Pancreas (tissue), 10 donors: ENCODE results near the gene GUCA2B. TPM values are rescaled to one million over a fixed set of nuclear protein-coding genes. Genes with fewer than 3 reads are reported as not detected.

Source experiments
- ATAC-seq, 4 donors: fragments of 200-7000 bp; cut with Tn5 transposase; one replicate each; pipeline versions ENCODE4 v1.8.0 to v1.9.1; 2020; ENCODE audit warnings: mild to moderate bottlenecking in 4 of 4, moderate library complexity in 4 of 4
- DNase-seq, 6 donors: peaks; one replicate each; pipeline ENCODE4 v3.0.0-alpha.2; 2020
- FAIRE-seq: peaks from 2 replicates; lab custom pipeline; 2012; peaks lifted over from hg19 to GRCh38; lab: Jason Lieb, UNC
- H3K27ac ChIP-seq, 4 donors: fragments of 200-600 bp; sonication (generic); 1 replicate in 3 of 4; 2 replicates in 1 of 4; pipeline versions ENCODE4 v1.5.0 to v1.8.0; 2020
- H3K27me3 ChIP-seq, 4 donors: fragments of 200-600 bp; one replicate each; pipeline ENCODE4 v1.8.0; 2021
- H3K36me3 ChIP-seq, 3 donors: fragments of 200-600 bp; sonication (generic) in 1 of 3; one replicate each; pipeline versions ENCODE4 v1.5.0 to v1.8.0; 2020 to 2021
- H3K4me1 ChIP-seq, 3 donors: fragments of 200-600 bp; one replicate each; pipeline ENCODE4 v1.8.0; 2021
- H3K4me3 ChIP-seq, 4 donors: fragments of 200-600 bp; sonication (generic) in 2 of 4; one replicate each; pipeline versions ENCODE4 v1.5.0 to v1.8.0; 2020 to 2021
- H3K9me3 ChIP-seq, 4 donors: fragments of 200-600 bp; one replicate each; pipeline ENCODE4 v1.8.0; 2021
- whole genome bisulfite sequencing, 2 donors: extraction: QIAGEN DNeasy Blood & Tissue Kit; methylation state at CpG; one replicate each; pipeline ENCODE4 v1.1.7; 2013; 5-methylcytosine and 5-hydroxymethylcytosine counted together
- intact Hi-C, 3 donors: fragments of 100-400 bp; cut with DNase I; formaldehyde crosslinking; loops; one replicate each; pipeline versions ENCODE4 v1.11.1 to v1.14.2; 2022
- polyA plus RNA-seq, 2 donors: library from polyadenylated mRNA; stranded (reverse); fragments of 200-250 nt; gene quantifications; one replicate each; pipeline ENCODE4 v1.2.3, GENCODE V29; 2013
- total RNA-seq, 6 donors: library from RNA; stranded (reverse); fragmentation: NEBNext Ultra II Directional in 4 of 6; extraction: Animal tissue kit (Norgen Biotek cat#: 25700) in 4 of 6; gene quantifications; one replicate each; pipeline versions ENCODE4 v1.2.1 to v1.2.4, GENCODE V29; 2021 to 2023
- TF ChIP-seq, protein P1 (sequence below), 4 donors: fragments of 200-600 bp; sonication (generic) in 3 of 4; IDR thresholded peaks; one replicate each; pipeline versions ENCODE4 v1.5.0 to v1.8.0; 2021; ENCODE audit warnings: antibody characterized with exemption in 4 of 4
- donor health status: healthy with polysubstance abuse.
- donor health status: DM: no; HTN: no; CAD: no; lungs with moderate emphysema.
- donor health status: DM: no; HTN: no; CAD: no.
- donor health status: control.
- donor health status: control.
- donor health status: Bipolar disorder and iron deficiency.
- donor health status: DM: yes; HTN: yes; CAD: no.
- donor health status: DM: no; HTN: no; CAD: no.
- donor health status: DM: no; HTN: no; CAD: no.
- donor health status: DM: yes; HTN: yes; CAD: no.

The GUCA2B gene
- total and polyA plus RNA-seq, 8 donors, result 0.37 to 1.4 (median 0.68) TPM; not detected in 3

DNA sequence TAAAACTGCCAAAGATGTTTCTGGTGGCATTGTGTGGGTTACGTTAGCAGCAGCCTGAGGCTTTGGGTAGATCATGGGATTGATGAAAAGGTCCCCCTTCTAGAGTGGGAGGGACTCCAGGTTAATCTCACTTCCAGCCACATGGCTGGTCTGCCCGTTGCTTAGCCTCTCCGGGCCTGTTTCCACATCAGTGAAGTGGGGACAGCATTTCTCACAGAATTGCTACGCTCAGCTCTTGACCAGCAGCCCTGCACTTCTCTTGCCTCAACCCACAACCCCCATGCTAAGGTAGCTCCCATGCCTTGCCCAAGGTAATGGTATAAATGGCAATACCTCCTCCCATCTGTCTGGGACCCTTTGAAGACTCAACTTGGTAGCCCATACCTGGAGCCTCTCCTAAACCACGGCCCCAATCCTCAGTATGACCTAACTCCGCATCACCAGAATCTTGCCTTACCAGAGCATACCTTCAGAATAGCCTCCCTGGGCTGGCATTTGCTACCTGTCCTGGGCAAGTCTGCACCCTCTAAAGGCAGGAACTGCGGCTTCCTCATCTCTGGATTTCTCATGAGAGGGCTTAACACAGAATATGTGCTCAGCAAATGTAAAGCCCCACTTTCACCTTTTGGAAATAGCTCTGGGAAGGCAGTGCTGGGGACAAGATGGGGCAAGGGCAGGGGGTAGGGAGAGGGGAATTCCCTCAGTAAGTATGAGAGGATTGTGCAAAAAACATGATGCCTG lies 22.3 kb downstream of the GUCA2B start:
- Histone ChIP-seq H3K27me3 (no peaks in the 10 kb centered on the region), H3K27ac (no peak overlapping the region), H3K4me3 (no peak overlapping the region), H3K36me3 (peaks cover 0 to 9% (median 0%) of the 10 kb centered on the region in 3 donors), H3K4me1 (peaks cover 15 to 27% (median 21%) of the 10 kb centered on the region in 3 donors), H3K9me3 (no peaks in the 10 kb centered on the region)
- ATAC-seq, result no peak
- FAIRE-seq, result no peak
- TF ChIP-seq, protein P1, sequence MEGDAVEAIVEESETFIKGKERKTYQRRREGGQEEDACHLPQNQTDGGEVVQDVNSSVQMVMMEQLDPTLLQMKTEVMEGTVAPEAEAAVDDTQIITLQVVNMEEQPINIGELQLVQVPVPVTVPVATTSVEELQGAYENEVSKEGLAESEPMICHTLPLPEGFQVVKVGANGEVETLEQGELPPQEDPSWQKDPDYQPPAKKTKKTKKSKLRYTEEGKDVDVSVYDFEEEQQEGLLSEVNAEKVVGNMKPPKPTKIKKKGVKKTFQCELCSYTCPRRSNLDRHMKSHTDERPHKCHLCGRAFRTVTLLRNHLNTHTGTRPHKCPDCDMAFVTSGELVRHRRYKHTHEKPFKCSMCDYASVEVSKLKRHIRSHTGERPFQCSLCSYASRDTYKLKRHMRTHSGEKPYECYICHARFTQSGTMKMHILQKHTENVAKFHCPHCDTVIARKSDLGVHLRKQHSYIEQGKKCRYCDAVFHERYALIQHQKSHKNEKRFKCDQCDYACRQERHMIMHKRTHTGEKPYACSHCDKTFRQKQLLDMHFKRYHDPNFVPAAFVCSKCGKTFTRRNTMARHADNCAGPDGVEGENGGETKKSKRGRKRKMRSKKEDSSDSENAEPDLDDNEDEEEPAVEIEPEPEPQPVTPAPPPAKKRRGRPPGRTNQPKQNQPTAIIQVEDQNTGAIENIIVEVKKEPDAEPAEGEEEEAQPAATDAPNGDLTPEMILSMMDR (IDR thresholded peaks at IDR 0.05), result no peak
- intact Hi-C loops, result loop anchor here in 1 of 3 donors (10.0 kb wide), 1 partner anchor 159 kb away; the partner anchor contains the start of gene FOXJ3
- no peak for DNase-seq
- WGBS, 2 donors, result 91 to 93% methylated on average over 7 of the region's 7 CpGs

DNA sequence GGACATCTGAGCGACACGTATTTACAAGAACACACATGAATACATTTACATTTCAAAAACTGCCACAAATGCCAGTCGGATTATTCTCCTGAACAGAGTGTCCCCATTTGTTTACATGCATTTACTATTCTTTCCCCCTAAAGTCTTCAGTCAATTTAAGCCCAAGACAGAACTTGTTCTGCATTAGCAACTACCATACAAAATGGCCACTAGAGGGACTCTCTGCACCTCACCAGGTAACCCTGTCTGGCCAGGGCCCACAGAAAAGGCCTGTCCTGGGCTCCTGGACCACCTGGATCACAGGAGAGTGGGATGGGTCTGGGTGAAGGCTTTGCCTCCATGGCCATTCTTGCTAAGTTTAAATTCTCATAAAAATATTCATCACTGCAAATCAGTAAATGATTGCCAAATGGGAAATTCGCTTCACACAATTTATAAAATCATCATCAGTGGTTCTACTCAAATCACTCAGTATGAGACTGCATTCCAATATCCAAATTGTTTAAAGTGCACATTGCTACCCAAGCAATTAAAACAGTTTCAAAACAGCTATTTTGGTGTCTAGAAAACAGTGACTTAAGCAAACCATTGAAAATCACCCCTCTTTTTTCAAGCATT lies 23.8 kb downstream of the GUCA2B start:
- H3K4me3 ChIP-seq, result no peak overlapping the region
- FAIRE-seq, result no peak
- H3K4me1 ChIP-seq, result peaks cover 15 to 24% (median 16%) of the 10 kb centered on the region in 3 donors
- H3K9me3 ChIP-seq, result no peaks in the 10 kb centered on the region
- H3K27me3 ChIP-seq, result no peaks in the 10 kb centered on the region
- no peak for DNase-seq
- intact Hi-C loops, result loop anchor here in 1 of 3 donors (10.0 kb wide), 1 partner anchor 158 kb away; the partner anchor contains the start of gene FOXJ3
- H3K27ac ChIP-seq, result no peak overlapping the region
- 71 to 76% methylated on average over 4 of the region's 4 CpGs for WGBS, 2 donors
- ATAC-seq, result peak in 3 of 4 donors; percentile 32 to 52 (median 45)
- peaks cover 0 to 9% (median 0%) of the 10 kb centered on the region in 3 donors for H3K36me3 ChIP-seq
- TF ChIP-seq, protein P1 (IDR thresholded peaks at IDR 0.05), result peak; percentile 26 to 70 (median 59)

DNA sequence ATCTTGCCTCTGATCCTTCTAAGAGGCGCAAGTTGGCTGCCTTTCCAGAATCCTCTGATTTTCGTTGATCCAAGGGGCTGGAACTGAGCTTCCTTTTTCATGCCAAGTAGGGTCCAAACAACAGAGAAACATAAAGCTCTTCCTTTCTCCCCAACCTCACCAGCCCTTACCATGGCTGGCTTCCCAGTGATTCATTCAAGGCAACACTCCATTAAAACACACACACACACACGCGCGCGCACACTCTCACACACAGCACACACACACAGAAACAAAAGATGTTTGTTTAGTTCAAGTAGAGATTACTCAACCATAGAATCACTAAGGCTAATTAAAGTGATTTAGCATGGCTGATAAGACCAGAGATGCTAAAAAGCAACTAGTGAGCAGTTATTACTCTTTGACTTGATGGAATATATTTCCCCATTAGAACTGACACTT lies 24.4 kb downstream of the GUCA2B start:
- no peaks in the 10 kb centered on the region for H3K27me3 ChIP-seq
- H3K9me3 ChIP-seq, result no peaks in the 10 kb centered on the region
- H3K36me3 ChIP-seq, result peaks cover 0 to 9% (median 0%) of the 10 kb centered on the region in 3 donors
- peaks cover 13 to 20% (median 14%) of the 10 kb centered on the region in 3 donors for H3K4me1 ChIP-seq
- H3K27ac ChIP-seq, result no peak overlapping the region
- TF ChIP-seq, protein P1 (IDR thresholded peaks at IDR 0.05), result no peak
- H3K4me3 ChIP-seq, result no peak overlapping the region
- ATAC-seq, result peak in 1 of 4 donors; percentile 13
- WGBS, 2 donors, result 56 to 57% methylated on average over 6 of the region's 6 CpGs
- intact Hi-C loops, result loop anchor here in 1 of 3 donors (10.0 kb wide), 1 partner anchor 157 kb away; the partner anchor contains the start of gene FOXJ3
- FAIRE-seq, result no peak
- no peak for DNase-seq

DNA sequence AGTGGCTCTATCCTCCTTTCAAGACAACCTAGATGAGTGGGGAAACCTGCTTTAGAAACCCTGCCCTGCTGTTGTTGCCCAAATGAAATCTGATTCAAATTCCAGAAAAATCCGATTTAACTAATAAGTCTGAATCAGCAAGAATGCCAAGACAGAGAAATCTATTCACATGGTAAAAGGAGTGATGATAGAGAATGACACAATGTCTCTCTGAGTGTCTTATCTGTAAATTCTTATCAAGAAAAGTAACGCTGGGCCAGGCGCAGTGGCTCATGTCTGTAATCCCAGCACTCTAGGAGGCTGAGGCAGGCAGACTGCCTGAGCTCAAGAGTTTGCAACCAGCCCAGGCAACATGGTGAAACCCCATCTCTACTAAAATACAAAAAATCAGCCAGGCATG lies 25.0 kb downstream of the GUCA2B start:
- H3K27me3 ChIP-seq, result no peaks in the 10 kb centered on the region
- peaks cover 6 to 14% (median 7%) of the 10 kb centered on the region in 3 donors for H3K4me1 ChIP-seq
- FAIRE-seq, result no peak
- 39 to 44% methylated on average over 3 of the region's 3 CpGs for WGBS, 2 donors
- intact Hi-C loops, result loop anchor here in 1 of 3 donors (10.0 kb wide), 1 partner anchor 157 kb away; the partner anchor contains the start of gene FOXJ3
- H3K36me3 ChIP-seq, result peaks cover 0 to 9% (median 0%) of the 10 kb centered on the region in 3 donors
- no peaks in the 10 kb centered on the region for H3K9me3 ChIP-seq
- no peak for DNase-seq
- TF ChIP-seq, protein P1 (IDR thresholded peaks at IDR 0.05), result no peak
- no peak overlapping the region for H3K27ac ChIP-seq
- H3K4me3 ChIP-seq, result no peak overlapping the region
- no peak for ATAC-seq
